GM23338 (cell line): Measurements from ENCODE around the gene STT3B. TPM values are rescaled to one million over a fixed set of nuclear protein-coding genes. Genes with fewer than 3 reads are reported as not detected.

ENCODE experiments used
- ATAC-seq: fragments of 200-7000 bp; cut with Tn5 transposase; 3 replicates; pipeline ENCODE4 v1.9.1; 2020
- DNase-seq: peaks from one replicate; pipeline ENCODE4 v3.0.0-alpha.2; 2015; ENCODE audit warnings: low spot score
- H2AFZ ChIP-seq: fragments of 200-600 bp; sonication (generic); 2 replicates; pipeline ENCODE4 v1.8.0; 2016; ENCODE audit warnings: antibody characterized with exemption, mild to moderate bottlenecking, moderate library complexity
- H3F3A ChIP-seq: fragments of 200-600 bp; sonication (generic); replicated peaks from 2 replicates; pipeline ENCODE4 v1.8.0; 2017; ENCODE audit warnings: antibody characterized with exemption, mixed run types, low read depth
- H3K27ac ChIP-seq: fragments of 200-600 bp; sonication (generic); 2 replicates; pipeline ENCODE4 v1.6.1; 2016; ENCODE audit warnings: low read depth
- H3K27me3 ChIP-seq: fragments of 200-600 bp; sonication (generic); 2 replicates; pipeline ENCODE4 v1.8.0; 2016; ENCODE audit warnings: mild to moderate bottlenecking, mixed run types, moderate library complexity; ENCODE audit not compliant: insufficient read depth
- H3K36me3 ChIP-seq: fragments of 200-600 bp; sonication (generic); 2 replicates; pipeline ENCODE4 v1.8.0; 2016; ENCODE audit warnings: mild to moderate bottlenecking; ENCODE audit not compliant: insufficient read depth
- H3K4me1 ChIP-seq: fragments of 200-600 bp; sonication (generic); 2 replicates; pipeline ENCODE4 v1.8.0; 2016; ENCODE audit warnings: mild to moderate bottlenecking, moderate library complexity; ENCODE audit not compliant: insufficient read depth
- H3K4me2 ChIP-seq: fragments of 200-600 bp; sonication (generic); 2 replicates; pipeline ENCODE4 v1.7.1; 2017; ENCODE audit warnings: mixed run types
- H3K4me3 ChIP-seq: fragments of 200-600 bp; sonication (generic); 2 replicates; pipeline ENCODE4 v1.6.1; 2016; ENCODE audit warnings: mixed run types
- H3K79me2 ChIP-seq: fragments of 200-600 bp; sonication (generic); replicated peaks from 2 replicates; pipeline ENCODE4 v1.8.0; 2017; ENCODE audit warnings: mild to moderate bottlenecking; ENCODE audit not compliant: insufficient read depth
- H3K9me2 ChIP-seq: fragments of 200-600 bp; sonication (generic); 2 replicates; pipeline ENCODE4 v1.8.0; 2017; ENCODE audit not compliant: insufficient read depth
- H4K20me1 ChIP-seq: fragments of 200-600 bp; sonication (generic); replicated peaks from 2 replicates; pipeline ENCODE4 v1.8.0; 2017; ENCODE audit warnings: mild to moderate bottlenecking; ENCODE audit not compliant: insufficient read depth
- H3K27ac Mint-ChIP-seq: 2 replicates; pipeline ENCODE4 v1.8.0; 2020; ENCODE audit warnings: inconsistent platforms, mild to moderate bottlenecking, moderate library complexity, mixed read lengths
- H3K27me3 Mint-ChIP-seq: 3 replicates; pipeline ENCODE4 v1.8.0; 2022; ENCODE audit warnings: low read depth, mild to moderate bottlenecking, moderate library complexity, mixed read lengths, inconsistent platforms; ENCODE audit not compliant: insufficient read depth, poor library complexity
- H3K36me3 Mint-ChIP-seq: 3 replicates; pipeline ENCODE4 v1.8.0; 2021; ENCODE audit warnings: low read depth, mild to moderate bottlenecking, inconsistent platforms, moderate library complexity, mixed read lengths
- H3K4me1 Mint-ChIP-seq: 3 replicates; pipeline ENCODE4 v1.8.0; 2020; ENCODE audit warnings: mild to moderate bottlenecking, inconsistent platforms, mixed read lengths
- H3K4me3 Mint-ChIP-seq: 3 replicates; pipeline ENCODE4 v1.8.0; 2021; ENCODE audit warnings: moderate library complexity, mild to moderate bottlenecking, inconsistent platforms, mixed read lengths
- H3K9me3 Mint-ChIP-seq: 3 replicates; pipeline ENCODE4 v1.8.0; 2020; ENCODE audit warnings: moderate library complexity, mild to moderate bottlenecking, inconsistent platforms, mixed read lengths
- CREB1 ChIP-seq: fragments of 250-450 bp; sonication (Bioruptor Pico); IDR thresholded peaks from 2 replicates; pipeline ENCODE4 v1.5.0; 2020; ENCODE audit warnings: low read depth, mild to moderate bottlenecking, moderate library complexity
- ETS1 ChIP-seq: IDR thresholded peaks from 2 replicates; pipeline ENCODE4 v1.6.1; 2016; ENCODE audit warnings: antibody characterized with exemption
- EZH2 ChIP-seq: fragments of 200-600 bp; sonication (generic); IDR thresholded peaks from one replicate; pipeline ENCODE4 v1.8.0; 2017; ENCODE audit warnings: antibody characterized with exemption, mild to moderate bottlenecking, low read depth; ENCODE audit not compliant: unreplicated experiment
- JUNB ChIP-seq: IDR thresholded peaks from one replicate; pipeline ENCODE4 v1.6.1; 2016; ENCODE audit warnings: antibody characterized with exemption; ENCODE audit not compliant: unreplicated experiment
- NANOG ChIP-seq: IDR thresholded peaks from 2 replicates; pipeline ENCODE4 v1.6.1; 2016; ENCODE audit warnings: antibody characterized with exemption, borderline replicate concordance
- POLR2AphosphoS5 ChIP-seq: IDR thresholded peaks from 2 replicates; pipeline ENCODE4 v1.6.1; 2016; ENCODE audit warnings: antibody characterized with exemption, low read depth
- REST ChIP-seq: IDR thresholded peaks from one replicate; pipeline ENCODE4 v1.6.1; 2018; ENCODE audit warnings: antibody characterized with exemption; ENCODE audit not compliant: unreplicated experiment
- STAT1 ChIP-seq: IDR thresholded peaks from one replicate; pipeline ENCODE4 v1.6.1; 2016; ENCODE audit warnings: antibody characterized with exemption; ENCODE audit not compliant: unreplicated experiment
- ZNF114 ChIP-seq: fragments of 250-450 bp; sonication (Bioruptor Pico); IDR thresholded peaks from 2 replicates; pipeline ENCODE4 v1.5.0; 2020; ENCODE audit warnings: mild to moderate bottlenecking, moderate library complexity
- ZNF462 ChIP-seq: fragments of 250-450 bp; sonication (Bioruptor Pico); IDR thresholded peaks from 2 replicates; pipeline ENCODE4 v1.5.0; 2020; ENCODE audit warnings: mild to moderate bottlenecking, moderate library complexity
- polyA plus RNA-seq: library from polyadenylated mRNA; unstranded; fragments of >200 nt; fragmentation: Nextera tagmentation; extraction: Ambion mirVana; gene quantifications from 2 replicates; pipeline ENCODE4 v1.2.1, GENCODE V29; 2016
- total RNA-seq: library from RNA; depleted of rRNA; stranded (reverse); fragments of >200 nt; shearing (Covaris generic); gene quantifications from 2 replicates; pipeline ENCODE4 v1.2.3, GENCODE V29; 2014
- TF ChIP-seq, protein P1 (sequence below), 2 experiments: fragments of 200-600 bp in 1 of 2; sonication (generic) in 1 of 2; conservative IDR thresholded peaks; 2 replicates each; pipeline versions ENCODE4 v1.5.1 to v1.6.1; 2016 to 2017; ENCODE audit warnings: antibody characterized with exemption in 2 of 2, low read depth in 2 of 2, mild to moderate bottlenecking in 2 of 2, moderate library complexity in 1 of 2

STT3B gene
- total and polyA plus RNA-seq, 2 experiments from 2014 or later: 44.1 to 167 TPM

DNA sequence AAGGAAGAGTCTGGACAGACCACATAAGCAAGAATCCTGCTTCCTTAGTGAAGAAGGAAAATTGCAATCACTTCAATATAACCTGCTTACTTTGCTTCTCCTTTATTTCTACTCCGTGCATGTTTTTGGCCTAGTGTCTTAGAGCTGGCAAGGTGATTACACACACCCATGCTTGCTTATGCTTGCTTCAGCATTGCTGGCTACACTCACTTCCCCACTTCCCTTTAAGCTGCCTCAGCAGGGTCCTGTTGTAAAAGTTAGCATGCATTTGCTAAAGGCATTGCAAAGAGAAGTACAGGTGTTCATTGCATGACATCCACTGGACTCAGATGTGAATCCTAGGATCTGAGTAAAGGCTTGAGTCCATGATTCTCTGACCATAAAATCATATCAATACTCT lies 47.5 kb upstream of the STT3B start (continued):
- no peak for TF ChIP-seq ZNF462 (CRISPR knock-in tag)
- TF ChIP-seq ETS1: no peak
- TF ChIP-seq NANOG: no peak
- no peak for TF ChIP-seq EZH2

- Histone ChIP-seq H3K27me3 (no peaks in the 10 kb centered on the region), H3K4me3 (no peak overlapping the region), H3K9me2 (no peaks in the 10 kb centered on the region), H3K4me1 (no peaks in the 10 kb centered on the region; the same call in 1 of the 2 replicates), H3K27ac (no peak overlapping the region), H3F3A (no peaks in the 10 kb centered on the region), H3K36me3 (no peaks in the 10 kb centered on the region), H3K79me2 (no peaks in the 10 kb centered on the region), H4K20me1 (no peaks in the 10 kb centered on the region), H3K4me2 (no peak overlapping the region), H2AFZ (peak overlapping the region; percentile 90)
- Mint-ChIP-seq H3K4me1 (peaks cover 10% of the 10 kb centered on the region), H3K9me3 (no peaks in the 10 kb centered on the region; the same call in 2 of the 3 replicates), H3K36me3 (no peaks in the 10 kb centered on the region), H3K4me3 (no peak overlapping the region), H3K27ac (peak overlapping the region; percentile 50; the same call in 1 of the 2 replicates), H3K27me3 (peaks cover 6% of the 10 kb centered on the region)
- DNase-seq (no peak), ATAC-seq (peak; percentile 45; the same call in 2 of the 3 replicates)
- TF ChIP-seq ZNF114 (CRISPR knock-in tag) (no peak), CREB1 (no peak), EZH2 (no peak), REST (no peak), STAT1 (no peak), POLR2AphosphoS5 (no peak), JUNB (no peak)
- TF ChIP-seq, protein P1, sequence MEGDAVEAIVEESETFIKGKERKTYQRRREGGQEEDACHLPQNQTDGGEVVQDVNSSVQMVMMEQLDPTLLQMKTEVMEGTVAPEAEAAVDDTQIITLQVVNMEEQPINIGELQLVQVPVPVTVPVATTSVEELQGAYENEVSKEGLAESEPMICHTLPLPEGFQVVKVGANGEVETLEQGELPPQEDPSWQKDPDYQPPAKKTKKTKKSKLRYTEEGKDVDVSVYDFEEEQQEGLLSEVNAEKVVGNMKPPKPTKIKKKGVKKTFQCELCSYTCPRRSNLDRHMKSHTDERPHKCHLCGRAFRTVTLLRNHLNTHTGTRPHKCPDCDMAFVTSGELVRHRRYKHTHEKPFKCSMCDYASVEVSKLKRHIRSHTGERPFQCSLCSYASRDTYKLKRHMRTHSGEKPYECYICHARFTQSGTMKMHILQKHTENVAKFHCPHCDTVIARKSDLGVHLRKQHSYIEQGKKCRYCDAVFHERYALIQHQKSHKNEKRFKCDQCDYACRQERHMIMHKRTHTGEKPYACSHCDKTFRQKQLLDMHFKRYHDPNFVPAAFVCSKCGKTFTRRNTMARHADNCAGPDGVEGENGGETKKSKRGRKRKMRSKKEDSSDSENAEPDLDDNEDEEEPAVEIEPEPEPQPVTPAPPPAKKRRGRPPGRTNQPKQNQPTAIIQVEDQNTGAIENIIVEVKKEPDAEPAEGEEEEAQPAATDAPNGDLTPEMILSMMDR (conservative IDR thresholded peaks at IDR 0.05; ENCODE audit: low read depth in 2 of 2): no peak
These were observed 45.7 kb upstream of the STT3B start for GRCh38 chr3:31486865-31487533.
